Measurements from ENCODE around the gene PLK5.
"Not testable (repeated sequence)": the region's sequence is repeated elsewhere in the genome, so short reads cannot be mapped to it uniquely, and the experiment has no call there.

Gene PLK5

DNA sequence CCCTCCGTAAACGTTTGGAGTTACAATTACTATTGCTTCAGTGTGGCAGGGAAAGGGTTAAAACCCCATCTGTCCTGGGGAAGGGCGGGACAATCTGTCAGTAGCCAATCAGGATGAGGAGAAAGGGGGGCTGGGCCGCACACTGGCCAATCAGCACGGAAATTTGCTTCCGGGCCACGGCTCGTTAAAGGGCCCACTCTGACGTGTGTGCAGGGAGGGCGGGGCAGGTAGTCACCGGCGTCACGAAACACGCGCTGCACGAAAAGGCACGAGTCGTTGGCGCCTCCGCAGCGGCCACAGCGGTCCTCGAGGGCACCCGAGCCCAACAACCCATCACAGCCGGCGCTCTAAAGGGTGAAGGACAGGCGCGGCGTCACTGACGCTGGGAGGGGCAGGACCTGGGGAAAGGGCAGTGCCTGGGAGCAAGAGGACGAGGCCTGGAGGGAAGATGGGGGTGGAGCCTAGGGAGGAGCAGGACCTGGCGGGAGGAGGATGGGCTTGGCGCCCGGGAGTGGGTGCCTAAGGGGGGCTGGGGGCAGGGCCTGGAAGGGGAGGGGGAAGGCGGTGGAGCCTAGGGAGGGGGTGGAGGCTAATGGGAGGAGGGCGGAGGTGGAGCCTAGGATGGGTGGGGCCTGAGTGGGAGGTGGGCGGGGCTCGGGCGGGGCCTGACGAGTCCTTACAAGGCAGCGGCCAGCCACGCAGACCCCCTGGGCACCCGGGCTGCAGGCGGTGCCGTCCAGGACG lies 15.9 kb upstream of the PLK5 start:
- DNase-seq (ENCODE audit: low spot score), result peak; percentile 100

DNA sequence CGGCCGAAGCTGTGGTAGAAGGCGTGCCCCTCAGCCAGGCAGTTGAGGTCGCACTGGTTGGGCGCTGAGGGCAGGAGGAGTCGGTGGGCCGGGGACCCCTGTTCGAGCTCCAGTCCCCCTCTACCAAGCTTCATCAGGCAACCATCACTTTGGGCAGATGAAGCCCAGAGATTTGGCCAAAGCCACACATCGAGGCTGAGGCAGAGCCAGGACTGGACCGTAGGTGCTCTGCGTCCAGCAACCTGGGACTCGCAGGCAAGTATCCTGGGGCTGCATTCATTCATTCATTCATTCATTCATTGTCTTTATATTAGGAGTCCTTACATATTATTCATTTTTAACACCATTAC lies 15.4 kb upstream of the PLK5 start:
- DNase-seq (ENCODE audit: low spot score), result no peak

DNA sequence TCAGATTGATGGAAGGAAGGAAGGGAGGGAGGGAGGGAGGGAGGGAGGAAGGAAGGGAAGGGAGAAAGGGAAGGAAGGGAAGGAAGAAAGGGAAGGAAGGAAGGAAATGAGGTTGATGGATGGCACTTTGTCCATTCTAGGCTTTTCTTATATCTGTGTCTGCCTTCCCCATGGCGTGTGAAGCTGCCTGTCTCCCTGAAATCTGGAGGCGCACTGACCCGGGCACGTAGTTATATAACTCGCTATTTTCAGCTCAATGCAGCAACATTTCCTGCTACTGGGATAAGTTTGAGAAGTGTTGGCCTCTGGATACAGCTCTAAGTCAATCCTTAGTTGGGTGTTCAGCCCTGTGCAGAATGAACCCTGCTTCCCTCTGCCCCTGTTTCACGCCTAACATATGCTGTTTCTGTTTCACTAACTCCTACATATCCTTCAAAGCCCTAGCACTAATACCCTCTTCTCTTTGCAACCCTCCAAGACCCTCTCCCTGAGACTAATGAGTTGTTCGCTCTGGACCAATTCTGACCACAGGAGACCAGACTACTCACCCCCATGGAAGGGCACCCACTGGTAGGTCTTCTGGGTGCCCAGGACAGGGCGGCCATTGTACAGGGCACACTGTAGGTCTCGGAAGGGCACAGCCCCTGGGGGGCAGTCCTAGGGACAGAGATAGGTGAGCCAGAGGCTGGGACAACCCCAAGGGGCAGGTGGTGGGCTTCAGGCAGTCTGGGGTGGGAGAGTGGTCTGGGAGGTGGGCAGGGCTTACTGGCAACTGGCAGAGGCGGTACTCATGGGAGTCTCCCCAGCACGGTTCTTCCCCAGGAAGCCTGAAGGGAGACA lies 14.1 kb upstream of the PLK5 start:
- no peak for DNase-seq (ENCODE audit: low spot score)

DNA sequence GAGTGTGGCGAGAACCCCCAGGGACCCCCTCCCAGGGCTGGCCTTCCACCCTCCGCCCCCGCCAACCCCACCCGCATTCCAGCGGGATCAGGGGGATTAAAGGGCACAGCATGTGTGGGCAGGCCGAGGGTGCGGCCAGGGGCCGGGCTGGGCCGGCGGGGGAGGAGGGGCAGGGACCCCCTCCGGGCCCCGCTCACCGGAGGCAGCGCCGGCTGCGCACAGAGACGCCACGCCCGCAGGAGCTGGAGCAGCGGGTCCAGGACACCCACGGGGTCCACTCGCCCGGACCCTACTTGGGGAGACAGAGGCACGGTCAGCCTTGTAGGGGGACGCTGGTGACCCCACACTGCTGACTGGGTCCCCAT lies 13.5 kb upstream of the PLK5 start:
- no peak for DNase-seq (ENCODE audit: low spot score)

DNA sequence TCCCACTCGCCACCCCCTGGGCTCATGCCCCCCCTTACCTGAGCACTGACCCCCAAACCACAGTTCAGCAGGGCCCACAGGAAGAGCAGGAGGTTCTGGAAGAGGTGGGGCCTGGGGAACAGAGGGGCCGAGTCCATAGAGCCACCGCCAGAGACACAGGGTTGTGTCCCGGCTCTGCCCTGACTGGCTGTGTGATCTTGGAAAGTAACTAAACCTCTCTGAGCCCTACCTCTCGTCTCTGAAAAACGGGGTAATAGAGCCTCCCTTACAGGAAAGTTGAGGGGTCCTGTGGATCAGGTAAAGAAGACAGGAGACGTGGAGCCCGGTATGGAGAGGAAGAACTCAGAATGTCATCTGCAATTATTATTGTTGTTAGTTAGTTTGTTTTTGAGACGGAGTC lies 13.1 kb upstream of the PLK5 start:
- DNase-seq (ENCODE audit: low spot score), result no peak

DNA sequence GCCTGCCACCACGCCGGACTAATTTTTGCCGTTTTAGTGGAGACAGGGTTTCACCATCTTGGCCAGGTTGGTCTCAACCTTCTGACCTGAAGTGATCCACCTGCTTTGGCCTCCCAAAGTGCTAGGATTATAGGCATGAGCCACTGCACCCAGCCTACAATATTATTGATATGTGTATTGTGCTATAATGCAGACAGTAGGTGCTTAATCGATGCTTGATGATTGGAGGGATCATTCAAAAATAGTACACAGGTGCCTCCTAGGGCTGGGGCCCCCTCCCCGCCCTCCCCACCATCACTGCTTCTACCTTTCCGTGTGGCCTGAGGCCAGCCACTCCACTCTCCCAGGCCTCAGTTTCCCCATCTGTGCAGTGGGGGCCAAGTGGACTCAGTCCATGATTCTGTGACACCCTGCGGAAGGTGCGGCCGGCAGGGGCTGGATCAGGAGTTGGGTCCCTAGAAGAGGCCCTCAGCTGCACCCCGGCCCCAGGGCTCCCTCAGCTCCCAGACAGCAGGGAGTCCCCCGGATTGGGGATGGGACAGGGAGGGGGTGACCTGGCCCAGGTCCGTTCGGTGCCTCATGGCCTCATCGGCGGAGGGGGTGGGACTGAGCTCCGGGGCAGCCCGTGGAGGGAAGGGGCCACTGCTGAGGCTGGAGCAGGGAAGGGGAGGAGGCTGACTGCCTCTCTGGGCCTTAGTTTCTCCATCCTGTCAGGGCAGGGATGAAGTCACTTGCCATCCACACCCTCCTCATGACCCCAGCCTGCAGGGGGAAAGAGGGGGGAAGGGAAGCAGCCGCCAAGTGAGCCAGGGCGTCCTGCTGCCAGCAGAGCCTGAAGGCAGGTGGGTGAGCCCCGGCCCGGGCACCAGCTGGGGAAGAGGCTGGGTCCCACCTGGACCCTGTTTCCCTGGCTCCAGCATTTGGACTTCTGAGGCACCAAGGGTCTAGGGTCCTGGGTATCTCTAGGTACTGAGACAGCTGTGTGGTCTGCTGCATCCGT lies 12.3 kb upstream of the PLK5 start:
- DNase-seq (ENCODE audit: low spot score), result no peak

DNA sequence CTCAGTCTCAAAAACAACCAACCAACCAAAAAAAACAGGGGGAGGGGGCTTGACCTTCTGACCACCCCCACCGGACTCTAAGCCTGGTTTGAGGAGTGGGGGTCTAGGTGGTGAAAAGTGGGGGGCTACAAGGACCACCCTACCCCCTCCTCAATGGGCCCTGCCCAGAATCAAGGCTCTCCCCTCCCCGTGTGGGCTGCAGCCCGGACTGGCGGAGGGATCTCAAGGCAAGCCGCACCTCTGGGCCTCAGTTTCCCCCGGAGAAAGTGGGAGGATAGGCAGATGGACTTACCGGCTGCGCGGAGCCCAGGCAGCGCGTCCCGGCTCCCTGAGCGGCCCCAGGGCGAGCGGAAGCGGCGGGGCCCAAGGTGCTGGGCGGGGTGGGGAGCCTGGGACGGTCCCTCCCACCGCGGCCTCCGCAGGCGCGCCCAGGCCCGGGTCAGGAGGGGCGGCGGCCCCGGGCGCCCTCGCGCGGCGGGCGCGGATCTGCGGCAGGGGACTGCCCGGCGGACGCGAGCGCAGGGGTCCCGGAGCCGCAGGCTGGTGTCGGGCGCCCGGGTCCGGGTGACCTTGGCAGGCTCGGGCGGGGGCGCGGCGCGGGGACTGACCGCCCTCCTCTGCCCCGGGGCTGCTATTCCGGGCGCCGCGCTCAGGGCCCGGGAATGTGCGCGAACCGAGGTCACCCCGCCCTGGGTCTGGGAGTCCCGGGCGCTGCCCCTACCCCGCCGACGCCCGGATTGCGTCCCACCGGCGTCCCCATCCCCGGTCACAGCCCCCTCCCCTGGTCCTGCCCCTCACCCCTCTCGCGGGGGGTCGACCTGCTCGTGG lies 11.0 kb upstream of the PLK5 start, which contains the start of gene ADAMTSL5:
Gene ADAMTSL5, minus strand, starts transcription at position 349 of the 828 bp plus-strand sequence. CDS start 2,076 bp downstream, outside the sequence.
- peak; percentile 82 for DNase-seq (ENCODE audit: low spot score)

DNA sequence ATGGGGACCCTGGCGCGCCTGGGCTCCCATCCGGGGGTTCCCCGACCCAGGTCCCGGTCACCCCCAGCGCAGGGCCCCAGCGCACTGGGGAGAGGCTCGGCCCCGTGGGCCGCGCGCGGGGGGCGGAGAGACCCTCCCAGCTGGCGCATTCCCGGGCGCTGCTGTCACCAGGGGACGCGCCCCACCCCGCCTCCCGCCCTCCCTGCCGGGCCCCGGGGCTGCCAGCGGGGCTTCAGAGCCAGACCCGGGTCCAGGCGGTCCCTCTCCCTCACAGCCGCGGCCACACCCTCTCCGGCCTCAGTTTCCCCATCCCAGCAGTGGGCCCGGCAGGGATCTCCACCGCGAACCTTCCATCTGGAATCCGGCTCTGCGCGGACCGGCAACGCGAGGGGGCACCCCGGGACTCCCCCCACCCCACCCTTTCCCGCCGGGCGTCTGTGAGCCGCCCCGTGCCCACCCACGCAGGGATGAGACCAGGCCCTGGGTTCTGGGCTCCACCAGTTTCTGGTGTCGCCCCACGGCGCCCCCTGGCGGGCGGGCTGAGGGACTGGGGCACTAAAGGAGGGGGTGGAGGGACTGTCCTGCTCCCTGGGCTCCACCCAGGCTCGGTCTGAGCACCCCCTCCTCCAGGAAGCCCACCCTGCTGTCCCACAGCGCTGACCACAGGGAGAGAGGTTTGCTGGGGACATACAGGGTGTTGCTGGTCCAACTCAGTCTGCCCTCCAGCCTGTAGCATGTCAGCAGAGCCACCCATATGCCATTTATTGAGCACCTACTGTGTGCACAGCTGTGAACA lies 10.2 kb upstream of the PLK5 start:
- peak; percentile 82 for DNase-seq (ENCODE audit: low spot score)

DNA sequence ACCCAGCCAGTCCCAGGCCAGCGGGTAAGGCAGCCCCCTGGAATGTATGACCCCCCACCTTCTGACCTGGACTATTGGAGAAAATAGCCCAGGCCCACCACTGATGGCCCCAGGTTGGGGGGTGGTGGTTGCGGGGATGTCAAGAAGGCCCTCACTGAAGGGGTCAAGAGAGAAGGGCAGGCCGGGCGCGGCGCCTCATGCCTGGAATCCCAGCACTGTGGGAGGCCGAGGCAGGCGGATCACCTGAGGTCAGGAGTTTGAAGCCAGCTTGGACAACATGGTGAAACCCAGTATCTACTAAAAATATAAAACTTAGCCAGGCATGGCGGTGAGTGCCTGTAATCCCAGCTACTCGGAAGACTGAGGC lies 9.6 kb upstream of the PLK5 start:
- DNase-seq (ENCODE audit: low spot score), result no peak

DNA sequence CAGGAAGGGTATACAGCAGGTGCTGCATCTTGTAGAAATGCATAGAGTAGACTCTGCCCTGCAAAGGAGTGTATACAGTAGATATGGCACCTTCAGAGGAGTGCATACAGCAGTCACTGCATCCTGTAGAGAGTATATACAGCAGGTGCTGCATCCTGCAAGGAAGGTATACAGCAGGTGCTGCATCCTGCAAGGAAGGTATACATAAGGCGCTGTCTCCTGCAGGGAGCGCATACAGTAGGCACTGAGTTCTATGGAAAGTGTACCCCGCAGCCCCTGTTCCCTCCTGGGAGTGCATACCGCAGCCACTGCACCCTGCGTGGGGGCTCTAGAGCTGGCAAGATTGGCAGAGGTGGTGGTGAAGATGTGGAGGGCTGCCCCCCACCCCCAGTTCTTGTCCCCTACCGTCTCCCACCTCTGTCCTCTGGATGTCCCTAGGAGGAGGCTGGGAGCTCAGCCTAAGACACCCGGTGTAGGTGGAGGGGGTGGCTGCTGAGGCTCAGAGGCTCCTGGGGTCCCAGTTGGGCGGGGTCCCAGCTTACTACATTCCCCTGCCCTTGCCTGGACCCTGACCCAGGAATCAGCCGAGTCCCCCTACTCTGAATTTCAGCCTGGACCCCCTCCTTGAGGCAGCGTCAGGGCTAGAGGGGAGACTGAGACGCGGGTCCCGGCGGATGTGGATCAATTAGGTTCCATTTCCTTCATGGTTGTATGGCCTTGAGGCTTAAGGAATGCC lies 8.7 kb upstream of the PLK5 start:
- DNase-seq (ENCODE audit: low spot score), result no peak

DNA sequence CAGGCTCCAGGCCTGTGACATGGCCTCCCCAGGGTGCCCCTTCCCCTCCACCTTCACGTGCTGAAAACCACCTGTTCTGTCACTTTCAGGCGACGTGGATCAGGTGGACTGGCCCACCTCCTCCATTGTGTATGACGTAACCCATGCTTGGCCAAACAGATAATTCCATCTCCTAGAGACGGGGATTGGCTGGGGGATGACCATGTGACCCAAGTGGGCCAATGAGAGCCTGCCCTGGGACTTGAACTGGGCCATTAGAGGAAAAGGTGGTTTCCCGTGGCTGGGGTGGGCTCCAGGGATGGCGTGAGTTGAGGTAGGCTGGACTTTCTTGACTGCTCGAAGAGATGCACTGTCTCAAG lies 7.5 kb upstream of the PLK5 start:
- DNase-seq (ENCODE audit: low spot score), result no peak

DNA sequence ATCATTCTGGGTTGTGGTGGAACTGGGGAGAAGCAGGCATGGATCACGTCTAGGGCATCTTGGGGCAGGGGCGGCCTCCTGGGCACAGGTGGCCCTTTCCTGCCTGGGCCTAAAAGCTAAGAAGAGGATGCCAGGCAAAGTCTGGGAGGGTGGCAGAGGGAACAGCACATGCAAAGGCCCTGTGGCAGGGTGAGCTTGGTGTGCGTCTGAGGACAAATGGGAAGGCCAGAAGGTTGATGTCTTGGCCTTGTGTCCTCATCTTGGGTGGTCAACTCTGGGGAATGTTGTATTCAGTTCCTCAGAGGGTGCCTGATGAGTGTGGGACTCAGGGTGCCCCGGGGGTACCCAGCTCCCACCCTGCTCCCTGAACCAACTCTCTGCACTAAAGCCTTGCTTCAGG lies 5.4 kb upstream of the PLK5 start:
- DNase-seq (ENCODE audit: low spot score), result no peak

DNA sequence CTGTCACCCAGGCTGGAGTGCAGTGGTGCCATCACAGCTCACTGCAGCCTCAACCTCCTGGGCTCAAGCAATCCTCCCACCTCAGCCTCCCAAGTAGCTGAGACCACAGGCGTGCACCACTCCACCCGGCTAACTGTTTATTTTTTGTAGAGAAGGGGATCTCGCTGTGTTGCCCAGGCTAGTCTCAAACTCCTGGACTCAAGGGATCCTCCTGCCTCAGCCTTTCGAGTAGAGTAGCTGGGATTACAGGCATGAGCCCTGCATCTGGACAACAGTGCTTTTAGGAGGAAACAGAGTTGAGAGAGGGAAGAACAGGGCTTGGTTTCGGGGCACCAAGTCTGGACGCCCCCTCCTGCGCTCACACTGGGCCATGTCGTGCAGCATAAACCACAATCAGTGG lies 4.1 kb upstream of the PLK5 start:
- not testable (repeated sequence) for DNase-seq (ENCODE audit: low spot score)

DNA sequence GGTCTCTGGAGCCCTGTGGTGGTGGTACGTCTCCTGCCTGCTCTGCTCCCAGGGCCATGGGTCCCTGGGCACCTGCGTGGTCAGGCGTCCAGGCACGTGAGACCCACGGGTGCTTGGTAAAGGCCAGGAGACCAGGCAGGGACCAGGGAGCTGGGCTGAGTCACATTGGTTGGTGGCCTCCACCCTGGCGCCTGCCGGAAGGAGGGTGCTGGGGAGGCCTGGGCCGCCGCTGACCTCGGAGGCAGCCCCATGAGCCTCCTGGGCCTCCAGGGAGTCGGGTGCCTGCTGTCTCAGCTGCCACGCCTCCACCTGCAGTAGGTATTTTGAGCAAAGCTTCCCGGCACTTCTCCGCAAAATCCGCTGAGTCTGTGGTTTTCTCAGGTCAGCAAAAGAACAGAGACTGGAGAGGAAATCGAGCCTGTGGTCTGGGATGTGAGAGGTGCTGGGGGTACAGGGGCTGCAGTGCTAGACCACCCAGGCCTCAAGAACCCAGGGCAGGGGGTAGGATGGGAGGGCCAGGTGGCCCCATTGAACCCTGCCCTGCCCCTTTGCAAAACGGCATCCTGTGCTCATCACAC lies 3.6 kb upstream of the PLK5 start:
- DNase-seq (ENCODE audit: low spot score), result no peak

DNA sequence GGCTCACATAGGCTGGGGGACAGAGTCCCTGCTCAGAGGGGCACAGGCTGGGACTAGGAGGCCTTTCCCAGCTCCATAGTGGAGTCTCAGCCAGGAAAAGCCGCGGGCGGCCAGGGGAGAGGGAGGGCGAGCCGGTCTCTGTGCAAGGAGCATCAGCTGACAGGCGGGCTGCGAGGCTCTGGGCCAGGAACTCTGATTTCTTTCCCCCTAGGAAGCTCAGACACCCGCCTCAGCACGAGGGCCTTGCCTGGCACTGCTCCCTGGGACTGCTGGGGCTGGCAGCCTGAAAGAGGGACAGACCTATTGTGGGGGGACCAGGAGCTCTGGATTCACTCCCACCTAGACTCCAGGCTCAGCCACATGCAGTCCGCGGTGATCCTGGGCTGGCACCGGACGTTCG lies 2.2 kb upstream of the PLK5 start:
- no peak for DNase-seq (ENCODE audit: low spot score)

DNA sequence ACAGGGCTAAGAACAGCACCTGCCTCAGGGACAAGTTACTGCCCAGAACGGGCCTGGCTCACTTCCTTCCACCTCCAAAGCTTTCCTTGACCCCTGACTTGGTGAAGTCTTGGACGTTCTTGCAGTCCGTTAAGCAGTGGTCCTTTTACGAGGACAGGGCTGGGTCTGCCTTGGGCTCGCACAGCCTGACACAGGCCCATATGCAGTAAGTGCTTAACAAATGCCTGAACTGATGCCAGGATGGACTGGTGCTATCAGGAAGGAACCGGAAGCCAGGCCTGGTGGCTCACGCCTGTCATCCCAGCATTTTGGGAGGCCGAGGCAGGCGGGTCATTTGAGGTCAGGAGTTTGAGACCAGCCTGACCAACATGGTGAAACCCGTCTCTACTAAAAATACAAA lies 1.8 kb upstream of the PLK5 start:
- no peak for DNase-seq (ENCODE audit: low spot score)

DNA sequence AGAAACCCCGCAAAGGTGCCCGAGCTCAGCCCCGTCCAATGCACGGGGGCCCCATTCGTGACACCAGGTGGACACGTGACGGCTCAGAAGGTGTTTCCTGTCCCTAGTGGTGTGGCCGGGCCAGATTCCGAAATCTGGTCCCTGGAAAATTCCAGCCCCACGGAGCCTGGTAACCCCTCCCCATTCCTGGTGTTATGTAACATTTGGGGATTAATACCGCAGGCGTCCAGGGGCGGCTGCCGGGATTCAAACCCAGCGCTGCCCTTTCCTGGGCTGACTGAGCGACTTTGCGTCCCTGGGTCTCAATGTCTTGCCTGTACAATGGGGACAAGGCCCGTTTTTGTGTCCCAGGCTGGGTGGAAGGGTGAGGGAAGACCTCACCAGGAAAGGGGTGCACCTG lies 1.0 kb upstream of the PLK5 start:
- no peak for DNase-seq (ENCODE audit: low spot score)

DNA sequence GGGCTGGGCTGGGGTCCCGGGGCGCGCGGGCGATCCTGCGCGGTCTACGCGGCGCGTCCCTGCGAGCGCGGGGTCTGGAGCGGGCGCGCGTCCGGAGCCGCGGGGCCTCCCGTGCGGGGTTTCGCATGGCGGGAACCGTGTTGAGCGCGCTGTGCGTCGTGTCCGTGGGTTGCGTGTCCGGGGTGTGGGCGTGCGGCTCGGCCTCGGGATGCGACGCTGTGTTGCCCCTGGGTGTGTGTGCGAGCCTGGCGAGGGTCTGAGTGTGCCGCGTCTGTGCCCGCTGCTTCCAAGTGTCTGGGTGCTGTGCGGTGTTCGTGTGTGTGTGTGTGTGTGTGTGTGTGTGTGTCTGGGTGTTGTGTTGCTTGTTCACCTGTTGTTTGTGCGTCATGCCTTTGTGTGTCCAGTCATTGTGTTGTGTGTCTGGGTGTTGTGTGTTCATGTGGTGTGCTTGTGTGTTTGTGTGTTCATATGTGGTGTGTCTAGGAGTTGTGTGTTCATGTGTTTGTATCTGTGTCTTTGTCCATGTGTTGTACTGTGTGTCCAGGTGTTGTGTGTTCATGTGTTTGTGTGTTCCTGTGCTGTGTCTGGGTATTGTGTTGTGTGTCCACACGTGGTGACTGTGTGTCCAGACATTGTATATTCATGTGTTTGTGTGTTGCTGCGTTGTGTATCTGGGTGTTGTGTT lies 552 bp downstream of the PLK5 start:
- no peak for DNase-seq (ENCODE audit: low spot score)

DNA sequence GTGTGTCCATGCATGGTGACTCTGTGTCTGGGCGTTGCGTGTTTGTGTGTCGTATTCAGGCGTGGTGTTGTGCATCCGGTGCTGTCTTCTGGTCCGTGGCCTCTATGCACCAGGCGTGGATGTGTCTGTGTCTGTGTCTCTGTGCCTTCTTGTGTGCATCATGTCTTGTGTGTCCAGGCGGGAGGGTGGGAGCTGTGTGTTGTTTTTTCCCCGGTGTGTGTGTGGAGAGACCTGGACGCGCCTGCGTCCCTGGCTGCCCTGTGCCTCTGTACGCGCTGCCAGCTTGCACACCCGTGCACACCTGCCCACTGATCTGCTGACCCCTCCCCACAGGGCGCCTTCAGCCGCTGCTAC lies 1.1 kb downstream of the PLK5 start:
- DNase-seq (ENCODE audit: low spot score), result no peak
